MCF 10A (cell line): ENCODE data around the gene PLEKHG1. TPM values are rescaled to one million over a fixed set of nuclear protein-coding genes. Genes with fewer than 3 reads are reported as not detected.
A peak's percentile ranks its signal among the peaks of the same experiment; 100 is the strongest.

ENCODE experiments used
- BruUV-seq: library from RNA; stranded (reverse); fragments of 400-500 nt; replicated peaks from 2 replicates; lab custom pipeline; 2021; lab: Mats Ljungman, UMichigan
- CTCF ChIA-PET: fragments of 300-600 bp; sonication (Branson Sonifier 250); formaldehyde crosslinking; extraction: SDS; loops from one replicate; lab custom pipeline; 2021; ENCODE audit warnings: antibody characterized with exemption, inconsistent platforms; lab: Yijun Ruan, JAX
- POLR2A ChIA-PET: fragments of 300-600, 350-650 bp; sonication (Branson Sonifier 250); formaldehyde crosslinking; extraction: SDS; loops from one replicate; lab custom pipeline; 2020; ENCODE audit warnings: antibody characterized with exemption, inconsistent platforms; lab: Yijun Ruan, JAX
- DNase-seq: peaks from one replicate; pipeline ENCODE4 v3.0.0-alpha.2; 2018; ENCODE audit not compliant: unreplicated experiment
- H3K27ac Mint-ChIP-seq: one replicate; pipeline ENCODE4 v1.8.0; 2022; ENCODE audit warnings: mild to moderate bottlenecking, low read depth, mixed read lengths; ENCODE audit not compliant: unreplicated experiment
- H3K27me3 Mint-ChIP-seq: one replicate; pipeline ENCODE4 v1.8.0; 2022; ENCODE audit warnings: mixed read lengths; ENCODE audit not compliant: insufficient read depth, unreplicated experiment
- H3K36me3 Mint-ChIP-seq: one replicate; pipeline ENCODE4 v1.8.0; 2022; ENCODE audit warnings: mild to moderate bottlenecking, moderate library complexity, mixed read lengths; ENCODE audit not compliant: insufficient read depth, unreplicated experiment
- H3K4me1 Mint-ChIP-seq: one replicate; pipeline ENCODE4 v1.8.0; 2022; ENCODE audit warnings: mixed read lengths; ENCODE audit not compliant: insufficient read depth, unreplicated experiment
- H3K4me3 Mint-ChIP-seq: one replicate; pipeline ENCODE4 v1.8.0; 2022; ENCODE audit warnings: mild to moderate bottlenecking, moderate library complexity, mixed read lengths; ENCODE audit not compliant: unreplicated experiment
- H3K9me3 Mint-ChIP-seq: one replicate; pipeline ENCODE4 v1.8.0; 2022; ENCODE audit warnings: mixed read lengths; ENCODE audit not compliant: unreplicated experiment
- intact Hi-C: fragments of 100-400 bp; cut with micrococcal nuclease; formaldehyde crosslinking; loops from 2 replicates; pipeline ENCODE4 v1.14.1; 2022
- total RNA-seq: library from RNA; stranded (reverse); gene quantifications from 2 replicates; pipeline ENCODE4 v1.2.3, GENCODE V29; 2022
- TF ChIP-seq, protein P1 (sequence below): fragments of 200-600 bp; IDR thresholded peaks from one replicate; pipeline ENCODE4 v1.8.0; 2022; ENCODE audit warnings: antibody characterized with exemption, mild to moderate bottlenecking; ENCODE audit not compliant: unreplicated experiment

The PLEKHG1 gene
- total RNA-seq, 1 experiment from 2014 or later = 11.6 TPM

DNA sequence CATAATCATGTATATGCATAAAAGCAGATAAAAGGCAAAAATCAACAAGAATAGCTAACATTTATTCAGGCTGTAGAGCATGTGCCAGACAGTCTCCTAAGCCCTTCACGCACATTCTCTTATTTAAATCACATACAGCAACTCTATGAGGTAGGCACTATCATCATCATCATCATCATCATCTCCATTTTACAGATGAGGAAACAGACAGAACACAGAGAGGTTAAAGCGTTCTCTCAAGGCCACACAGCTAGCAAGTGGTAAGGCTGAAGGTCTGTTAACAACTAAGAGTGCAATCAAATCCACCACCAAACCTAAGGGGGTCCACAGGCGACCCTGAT is 857 bp upstream of the PLEKHG1 start:
- ChIA-PET CTCF (interaction anchor here (0.7 to 3.6 kb wide), 5 partner anchors 179 to 488 kb away, joined by 3 to 21 read pairs (median 3); no protein-coding TSS in a partner anchor), POLR2A (interaction anchor here (0.7 to 3.9 kb wide), 5 partner anchors 10 to 708 kb away, joined by 3 to 32 read pairs (median 3); no protein-coding TSS in a partner anchor)
- Mint-ChIP-seq H3K27ac (no peak overlapping the region), H3K4me3 (peak overlapping the region; percentile 67), H3K36me3 (no peaks in the 10 kb centered on the region), H3K4me1 (no peaks in the 10 kb centered on the region), H3K9me3 (no peaks in the 10 kb centered on the region), H3K27me3 (no peaks in the 10 kb centered on the region)
- no peak for DNase-seq
- intact Hi-C loops = no loop called here
- TF ChIP-seq, protein P1, sequence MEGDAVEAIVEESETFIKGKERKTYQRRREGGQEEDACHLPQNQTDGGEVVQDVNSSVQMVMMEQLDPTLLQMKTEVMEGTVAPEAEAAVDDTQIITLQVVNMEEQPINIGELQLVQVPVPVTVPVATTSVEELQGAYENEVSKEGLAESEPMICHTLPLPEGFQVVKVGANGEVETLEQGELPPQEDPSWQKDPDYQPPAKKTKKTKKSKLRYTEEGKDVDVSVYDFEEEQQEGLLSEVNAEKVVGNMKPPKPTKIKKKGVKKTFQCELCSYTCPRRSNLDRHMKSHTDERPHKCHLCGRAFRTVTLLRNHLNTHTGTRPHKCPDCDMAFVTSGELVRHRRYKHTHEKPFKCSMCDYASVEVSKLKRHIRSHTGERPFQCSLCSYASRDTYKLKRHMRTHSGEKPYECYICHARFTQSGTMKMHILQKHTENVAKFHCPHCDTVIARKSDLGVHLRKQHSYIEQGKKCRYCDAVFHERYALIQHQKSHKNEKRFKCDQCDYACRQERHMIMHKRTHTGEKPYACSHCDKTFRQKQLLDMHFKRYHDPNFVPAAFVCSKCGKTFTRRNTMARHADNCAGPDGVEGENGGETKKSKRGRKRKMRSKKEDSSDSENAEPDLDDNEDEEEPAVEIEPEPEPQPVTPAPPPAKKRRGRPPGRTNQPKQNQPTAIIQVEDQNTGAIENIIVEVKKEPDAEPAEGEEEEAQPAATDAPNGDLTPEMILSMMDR = no peak
- BruUV-seq = no TSS peak

DNA sequence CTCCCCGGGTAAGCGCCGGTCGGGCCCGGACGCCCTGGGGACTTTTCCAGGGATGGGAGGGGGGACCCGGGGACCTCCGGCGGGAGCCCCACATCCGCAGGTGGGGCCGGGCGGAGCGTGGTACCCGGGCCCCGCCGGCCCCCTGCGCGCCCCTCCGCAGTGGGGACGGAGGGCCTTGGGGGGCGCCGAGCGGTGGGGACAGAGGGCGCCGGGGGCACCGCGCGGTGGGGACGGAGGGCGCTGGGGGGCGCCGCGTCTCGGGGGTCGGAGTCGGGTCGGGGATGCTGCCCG is 270 bp downstream of the PLEKHG1 start:
- Mint-ChIP-seq H3K9me3 (no peaks in the 10 kb centered on the region), H3K4me3 (peak overlapping the region; percentile 67), H3K36me3 (no peaks in the 10 kb centered on the region), H3K27ac (no peak overlapping the region), H3K27me3 (no peaks in the 10 kb centered on the region), H3K4me1 (no peaks in the 10 kb centered on the region)
- ChIA-PET CTCF (interaction anchor here (0.6 to 3.6 kb wide), 7 partner anchors 10 to 217 kb away, joined by 3 to 21 read pairs (median 4); no protein-coding TSS in a partner anchor), POLR2A (interaction anchor here (0.6 to 3.9 kb wide), 6 partner anchors 9 to 215 kb away, joined by 3 to 32 read pairs (median 4); no protein-coding TSS in a partner anchor)
- no peak for DNase-seq
- intact Hi-C loops = loop anchor here (1.0 kb wide), 2 partner anchors 182 to 215 kb away; no protein-coding TSS in a partner anchor
- TF ChIP-seq, protein P1 = no peak
- no TSS peak for BruUV-seq

DNA sequence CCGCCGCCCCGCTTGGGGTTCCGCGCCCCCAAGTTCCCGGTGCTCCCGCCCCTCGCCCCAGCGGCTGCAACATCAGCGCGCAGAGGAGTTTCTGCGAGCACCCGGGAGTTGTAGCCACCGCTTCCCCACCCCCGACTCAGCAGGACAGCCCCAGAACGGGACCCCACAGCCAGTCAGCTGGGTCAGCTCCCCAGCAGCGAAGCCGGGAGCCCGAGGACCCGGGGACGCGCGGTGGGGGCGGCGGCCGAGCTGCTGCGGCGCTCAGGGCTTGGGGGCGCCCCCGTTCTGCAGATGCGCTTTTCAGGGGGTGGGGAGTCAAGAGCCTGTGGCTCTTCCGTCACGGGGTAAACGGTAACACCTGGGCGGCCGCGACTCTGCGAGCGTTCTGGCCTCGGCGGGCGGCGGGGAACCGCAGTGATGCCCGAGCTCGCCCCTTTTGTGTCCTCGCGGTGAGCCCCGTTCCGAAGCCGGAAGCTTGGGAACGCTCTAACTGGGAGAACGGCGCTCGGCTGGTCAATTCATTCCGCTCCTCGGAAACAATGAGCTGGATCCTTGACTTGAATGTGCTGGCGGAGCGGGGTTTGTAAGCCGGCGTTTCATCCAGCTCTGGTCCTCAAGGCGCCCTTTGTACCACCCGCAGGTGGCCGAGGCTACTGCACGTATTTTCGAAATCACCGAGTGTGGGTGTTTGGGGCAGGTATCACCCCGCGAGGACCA is 774 bp downstream of the PLEKHG1 start:
- CTCF ChIA-PET = interaction anchor here (0.5 to 3.6 kb wide), 21 partner anchors 10 to 723 kb away, joined by 3 to 21 read pairs (median 4); no protein-coding TSS in a partner anchor
- Mint-ChIP-seq H3K9me3 (no peaks in the 10 kb centered on the region), H3K36me3 (no peaks in the 10 kb centered on the region), H3K4me1 (no peaks in the 10 kb centered on the region), H3K4me3 (peak overlapping the region; percentile 85), H3K27me3 (no peaks in the 10 kb centered on the region), H3K27ac (no peak overlapping the region)
- POLR2A ChIA-PET = interaction anchor here (0.6 to 3.9 kb wide), 10 partner anchors 8 to 456 kb away, joined by 3 to 32 read pairs (median 4); no protein-coding TSS in a partner anchor
- DNase-seq = peak; percentile 80
- BruUV-seq = no TSS peak
- TF ChIP-seq, protein P1 = peak; percentile 49
- intact Hi-C loops = loop anchor here (1.0 kb wide), 2 partner anchors 182 to 215 kb away; no protein-coding TSS in a partner anchor

DNA sequence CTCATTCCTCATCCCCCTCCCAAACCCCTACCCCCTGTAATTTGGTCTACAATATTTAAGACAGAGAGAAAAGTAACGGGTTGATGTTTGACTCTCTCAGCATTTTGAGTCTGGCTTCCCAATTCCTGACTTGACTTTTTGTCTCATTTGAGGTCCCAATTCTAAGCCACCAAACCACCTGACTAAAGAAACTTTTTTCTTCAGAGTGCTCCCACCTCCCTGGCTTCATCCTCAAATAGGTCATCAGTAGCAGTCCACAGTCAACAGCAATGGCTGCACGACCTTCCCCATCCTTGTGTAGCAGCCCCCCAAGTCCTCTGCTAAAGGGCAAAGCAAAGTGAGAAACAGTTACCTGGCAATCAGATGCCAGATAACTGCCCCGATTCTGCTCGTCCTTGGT is 1.8 kb downstream of the PLEKHG1 start:
- no peak overlapping the region for H3K4me3 Mint-ChIP-seq
- H3K36me3 Mint-ChIP-seq = no peaks in the 10 kb centered on the region
- no peak for DNase-seq
- intact Hi-C loops = no loop called here
- H3K27ac Mint-ChIP-seq = no peak overlapping the region
- POLR2A ChIA-PET = interaction anchor here (0.7 to 3.9 kb wide), 4 partner anchors 9 to 182 kb away, joined by 3 to 32 read pairs (median 4); no protein-coding TSS in a partner anchor
- no peaks in the 10 kb centered on the region for H3K9me3 Mint-ChIP-seq
- H3K4me1 Mint-ChIP-seq = no peaks in the 10 kb centered on the region
- TF ChIP-seq, protein P1 = no peak
- no peaks in the 10 kb centered on the region for H3K27me3 Mint-ChIP-seq
- CTCF ChIA-PET = interaction anchor here (0.8 to 3.6 kb wide), 8 partner anchors 9 to 215 kb away, joined by 3 to 21 read pairs (median 5); no protein-coding TSS in a partner anchor
- BruUV-seq = no TSS peak
